Dermis microvascular lymphatic vessel endothelial cell (primary cell): ENCODE results near the gene BCL2L15. TPM values are rescaled to one million over a fixed set of nuclear protein-coding genes. Genes with fewer than 3 reads are reported as not detected.
"Not testable (repeated sequence)": the region's sequence is repeated elsewhere in the genome, so short reads cannot be mapped to it uniquely, and the experiment has no call there.

Experiments used
- DNase-seq, 2 donors: peaks; one replicate each; pipeline versions ENCODE4 v3.0.0 to v3.0.0-alpha.2; 2010; ENCODE audit warnings: low read depth in 2 of 2
- total RNA-seq: library from RNA; depleted of rRNA; stranded (reverse); fragments of >200 nt; gene quantifications from 2 replicates; pipeline ENCODE4 v1.2.1, GENCODE V29; 2014

Gene BCL2L15
- total RNA-seq, 1 donor from 2014 or later: 0.13 TPM

- DNase-seq: no peak
Observed at GRCh38 chr1:113872219-113872935, 15.0 kb downstream of the BCL2L15 start.

DNA sequence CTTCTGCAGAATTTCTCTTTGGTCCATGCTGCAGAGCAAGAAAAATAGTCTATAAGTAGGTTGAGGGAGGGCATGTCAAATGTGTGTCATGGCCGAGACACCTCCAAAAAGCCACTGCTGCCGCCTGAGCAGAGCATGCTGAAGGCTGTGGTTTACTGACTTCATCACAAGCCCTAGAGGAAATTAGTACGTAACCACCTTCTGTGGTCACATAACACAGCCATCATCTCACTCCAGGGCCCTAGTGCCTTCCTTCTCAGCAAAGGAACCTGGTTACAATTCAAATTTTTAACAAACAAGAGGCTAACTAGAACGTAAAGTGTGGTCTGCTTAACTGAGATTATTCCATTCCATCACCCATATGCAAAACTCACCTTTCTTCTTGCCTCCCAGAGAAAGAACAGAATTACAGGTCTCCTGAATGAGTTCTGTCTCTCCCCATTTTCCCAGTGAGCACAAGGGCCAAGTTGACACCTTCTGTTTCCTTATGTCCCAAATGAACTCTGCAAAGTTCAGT lies 15.7 kb downstream of the BCL2L15 start, which contains the start of gene PTPN22:
Gene PTPN22, minus strand, starts transcription at position 116 of the 517 bp plus-strand sequence.
- no peak for DNase-seq

DNA sequence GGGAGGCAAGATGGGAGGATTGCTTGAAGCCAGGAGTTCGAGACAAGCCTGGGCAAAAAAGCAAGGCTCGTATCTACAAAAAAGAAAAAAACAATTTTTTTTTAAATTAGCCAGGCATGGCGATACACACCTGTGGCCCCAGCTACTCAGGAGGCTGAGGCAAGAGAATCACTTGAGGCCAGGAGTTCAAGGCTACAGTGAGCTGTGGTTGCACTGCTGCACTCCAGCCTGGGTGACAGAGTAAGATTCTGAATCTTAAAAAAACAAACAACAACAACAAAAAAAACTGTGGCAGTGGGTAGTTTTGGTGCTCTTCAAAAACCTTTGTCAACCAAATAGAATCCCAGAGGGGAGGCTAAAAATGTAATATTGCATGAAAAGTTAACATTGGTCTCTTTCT lies 16.6 kb downstream of the BCL2L15 start:
- no peak for DNase-seq

- DNase-seq: peak in 1 of 2 donors; percentile 28
Observed at GRCh38 chr1:113868387-113869083, 18.8 kb downstream of the BCL2L15 start.

- no peak for DNase-seq
Observed at GRCh38 chr1:113861641-113862040, 25.7 kb downstream of the BCL2L15 start.

- peak; percentile 1 to 76 for DNase-seq
Observed at GRCh38 chr1:113860891-113861290, 26.5 kb downstream of the BCL2L15 start.

GRCh38 chr1:113859478-113860175 lies 27.8 kb downstream of the BCL2L15 start:
- DNase-seq: no peak

DNA sequence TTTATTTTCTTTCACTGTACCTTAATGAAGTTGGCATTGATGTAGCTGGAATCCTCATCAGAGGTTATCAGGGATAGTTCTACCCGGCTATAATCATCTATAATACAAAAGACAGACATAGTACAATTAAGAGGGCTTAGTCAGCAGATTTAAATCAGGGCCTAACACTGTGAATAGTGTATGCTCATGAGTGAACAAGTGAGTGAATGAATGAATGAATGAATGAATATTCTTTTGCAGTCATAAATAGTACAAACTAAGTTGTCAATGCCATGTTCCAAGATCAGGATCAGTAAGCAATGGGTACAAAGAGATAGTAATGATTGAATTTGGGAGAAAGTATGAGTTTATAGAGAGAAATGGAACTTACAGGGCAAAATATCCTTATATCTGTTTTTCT lies 28.4 kb downstream of the BCL2L15 start:
- no peak for DNase-seq

DNA sequence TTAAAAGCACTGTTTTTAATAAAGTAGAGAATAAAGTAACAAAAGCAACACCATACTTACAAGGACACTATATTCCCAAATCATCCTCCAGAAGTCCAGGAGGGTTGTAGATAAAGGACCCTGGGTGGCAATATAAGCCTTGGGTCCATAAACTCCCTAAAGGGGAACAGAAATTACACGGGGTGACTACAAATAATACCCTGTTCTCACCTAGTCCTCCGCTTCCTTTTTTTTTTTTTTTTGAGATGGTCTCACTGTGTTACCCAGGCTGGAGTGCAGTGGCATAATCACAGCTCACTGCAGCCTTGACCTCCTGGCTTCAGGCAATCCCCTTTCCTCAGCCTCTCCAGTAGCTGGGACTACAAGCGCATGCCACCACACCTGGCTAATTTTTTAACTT lies 29.0 kb downstream of the BCL2L15 start:
- no peak for DNase-seq

- no peak for DNase-seq
Observed at GRCh38 chr1:113857776-113858175, 29.6 kb downstream of the BCL2L15 start.

DNA sequence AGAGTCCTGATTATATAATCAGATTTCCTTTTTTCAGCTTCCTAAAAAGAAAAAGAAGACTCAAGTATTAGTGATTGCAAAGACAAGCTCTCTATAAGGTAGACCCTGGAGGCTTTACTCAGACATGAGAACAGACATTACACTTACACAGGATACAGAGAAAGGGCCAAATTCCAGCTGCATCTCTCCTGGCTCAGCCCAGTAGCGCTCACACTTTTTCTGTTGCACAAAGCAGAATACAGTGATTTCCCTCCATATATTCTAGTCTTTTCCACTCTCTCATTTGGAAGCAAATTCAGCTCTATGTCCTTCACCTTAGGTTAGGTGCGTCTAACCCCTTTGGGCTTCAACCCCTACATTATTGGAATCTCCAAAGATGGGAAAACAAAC lies 31.0 kb downstream of the BCL2L15 start:
- DNase-seq: no peak

GRCh38 chr1:113855630-113856400 lies 31.6 kb downstream of the BCL2L15 start:
- no peak for DNase-seq

- no peak for DNase-seq
Observed at GRCh38 chr1:113854234-113854633, 33.1 kb downstream of the BCL2L15 start.

- DNase-seq: not testable (repeated sequence)
Observed at GRCh38 chr1:113852694-113853093, 34.7 kb downstream of the BCL2L15 start.

GRCh38 chr1:113850127-113850796 lies 37.1 kb downstream of the BCL2L15 start:
- no peak for DNase-seq

DNA sequence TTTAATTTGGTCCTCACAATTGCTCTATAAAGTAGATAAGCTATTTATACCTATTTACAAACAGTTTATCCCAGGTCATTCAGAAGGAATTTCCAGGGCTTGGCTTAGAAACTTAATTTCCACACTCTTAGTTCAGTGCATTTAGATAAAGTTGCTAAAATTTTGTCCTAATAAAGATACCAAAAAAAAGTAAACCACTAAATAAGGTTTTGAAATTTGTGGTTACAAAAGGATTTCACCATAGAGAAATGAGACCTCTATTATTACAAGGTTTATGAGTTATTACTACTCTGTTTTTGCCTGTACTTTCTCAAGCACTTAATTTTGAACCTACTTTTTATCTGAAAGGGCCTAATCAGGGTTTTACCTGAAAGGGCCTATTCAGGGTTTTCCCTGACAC lies 38.3 kb downstream of the BCL2L15 start:
- no peak for DNase-seq

DNA sequence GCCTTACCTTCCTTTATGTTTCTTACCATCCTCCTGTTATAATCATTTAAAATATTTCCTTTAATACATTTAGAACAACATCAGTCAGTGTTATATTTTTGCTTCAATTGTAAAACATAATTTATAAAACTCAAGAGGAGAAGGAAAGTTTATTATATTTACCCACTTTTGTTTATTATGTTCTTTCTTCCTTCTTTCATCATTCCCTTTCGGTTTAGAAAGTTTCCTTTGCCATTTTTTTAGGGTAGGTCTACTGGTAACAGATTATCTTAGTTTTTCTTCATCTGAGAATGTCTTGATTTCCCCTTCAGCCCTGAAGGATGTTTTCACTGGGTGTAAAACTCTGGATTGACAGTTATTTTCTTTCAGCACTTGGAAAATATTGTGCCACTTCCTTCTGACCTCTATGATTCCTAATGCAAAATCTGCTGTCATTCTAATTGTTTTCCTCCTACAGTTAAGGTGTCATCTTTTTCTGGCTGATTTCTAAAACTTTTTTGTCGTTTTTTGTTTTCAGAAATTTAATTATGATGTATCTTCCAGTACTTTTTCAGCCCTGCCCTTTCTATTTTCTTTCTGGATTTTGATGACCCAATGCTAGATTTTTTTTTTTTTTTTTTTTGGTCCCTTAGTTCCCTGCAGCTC lies 40.9 kb downstream of the BCL2L15 start:
- no peak for DNase-seq

DNA sequence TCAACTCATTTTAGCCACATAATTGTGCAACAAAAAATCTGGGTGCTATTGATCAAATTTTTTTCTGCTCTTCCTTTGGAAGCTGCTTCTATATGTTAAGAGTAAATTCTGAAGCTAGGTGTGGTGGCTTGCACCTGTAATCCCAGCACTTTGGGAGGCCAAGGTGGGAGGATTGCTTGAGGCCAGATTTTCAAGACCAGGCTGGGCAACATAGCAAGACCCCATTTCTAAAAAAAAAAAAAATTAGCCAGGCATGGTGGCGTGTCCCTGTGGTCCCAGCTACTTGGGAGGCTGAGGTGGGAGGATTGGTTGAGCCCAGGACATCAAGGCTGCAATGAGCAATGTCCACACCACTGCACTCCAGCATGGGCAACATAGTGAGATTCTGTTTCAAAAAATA lies 50.8 kb downstream of the BCL2L15 start:
- DNase-seq: no peak

DNA sequence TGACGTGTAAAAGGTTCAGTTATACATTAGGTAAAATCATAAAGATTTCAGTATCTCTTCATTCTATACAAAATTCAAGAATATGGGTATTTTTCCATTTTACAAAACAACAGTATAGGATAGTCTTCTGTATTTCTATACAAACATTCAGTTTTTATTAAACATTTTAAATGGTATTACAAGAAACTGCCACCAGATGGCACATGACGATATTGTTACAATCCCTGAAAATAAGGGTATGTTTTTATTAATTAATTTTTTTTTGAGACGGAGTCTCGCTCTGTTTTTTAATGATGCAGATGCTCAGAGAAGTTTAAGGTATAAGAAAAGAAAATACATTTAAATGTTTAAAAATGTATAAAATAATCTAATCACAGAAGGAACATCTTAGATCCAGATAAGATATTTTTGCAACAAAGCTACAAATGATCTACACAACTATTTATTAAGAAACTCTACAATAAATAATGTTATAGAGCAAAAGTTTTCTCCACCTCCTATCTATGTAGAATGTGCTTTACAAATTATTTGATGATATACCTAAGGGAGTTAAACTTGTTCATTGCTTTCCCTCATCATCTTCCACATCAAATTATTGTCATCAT lies 51.6 kb downstream of the BCL2L15 start:
- peak; percentile 39 to 69 for DNase-seq

DNA sequence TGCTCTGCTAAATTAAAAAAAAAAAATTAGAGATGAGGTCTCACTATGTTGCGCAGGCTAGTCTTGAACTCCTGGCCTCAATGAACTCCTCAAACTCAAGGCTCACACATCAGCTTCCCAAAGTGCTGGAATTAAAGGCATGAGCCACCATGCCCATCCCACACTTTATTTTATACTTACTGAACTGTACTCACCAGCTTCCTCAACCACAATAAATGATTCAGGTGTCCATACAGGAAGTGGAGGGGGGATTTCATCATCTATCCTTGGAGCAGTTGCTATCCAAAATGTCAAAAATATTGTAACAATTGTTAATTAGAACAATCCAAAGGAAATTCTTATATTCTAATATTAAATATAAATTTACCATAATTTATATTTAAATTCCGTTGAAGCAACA lies 52.7 kb downstream of the BCL2L15 start:
- no peak for DNase-seq
